HG03378 (cell line): ENCODE data around the gene DOC2A.

Experiments used
- ATAC-seq: cut with Tn5 transposase; IDR thresholded peaks from one replicate; pipeline ENCODE4 v1.9.1; 2021; ENCODE audit warnings: mild to moderate bottlenecking, moderate library complexity; ENCODE audit not compliant: unreplicated experiment

Gene DOC2A

GRCh38 chr16:30005341-30006094, 5.3 kb downstream of the DOC2A start:
- no peak for ATAC-seq

GRCh38 chr16:30004811-30005242, 6.0 kb downstream of the DOC2A start:
- ATAC-seq: no peak

GRCh38 chr16:30004424-30004776, 6.4 kb downstream of the DOC2A start:
- no peak for ATAC-seq

DNA sequence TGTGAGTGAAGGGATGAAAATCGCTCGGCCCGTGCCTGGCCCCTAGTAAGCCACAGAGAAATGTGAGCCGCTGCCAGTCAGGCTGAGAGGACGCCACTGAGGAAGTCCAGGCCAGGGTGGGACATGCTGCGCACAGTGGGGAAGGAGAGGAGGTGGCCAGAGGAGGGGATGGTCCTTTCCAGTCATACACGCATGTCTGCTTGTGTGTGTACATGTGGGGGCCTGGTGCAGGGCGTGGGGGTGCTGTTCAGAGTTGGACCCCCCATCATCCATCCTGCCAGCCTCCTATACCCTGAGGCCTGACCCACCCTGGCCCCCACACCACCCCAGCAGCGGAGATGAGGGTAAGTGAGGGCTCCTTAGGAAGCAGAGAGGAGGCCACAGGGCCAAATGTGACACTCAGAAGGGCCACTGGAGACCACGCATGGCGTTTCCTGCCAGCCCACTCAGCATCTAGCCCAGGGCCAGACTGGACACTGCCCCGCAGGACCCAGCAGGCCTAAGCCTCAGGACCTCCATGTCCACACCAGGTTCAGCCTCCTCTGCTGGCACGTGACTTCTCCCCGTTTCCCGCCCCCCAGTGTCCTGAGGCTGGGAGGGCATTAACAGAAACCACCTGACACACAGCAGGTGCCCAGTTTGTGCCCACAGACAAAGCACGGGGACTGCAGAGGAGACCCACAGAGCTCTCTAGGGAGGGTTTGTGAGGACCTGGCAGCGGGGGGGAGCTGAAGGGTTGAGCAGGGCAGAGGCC, 7.0 kb downstream of the DOC2A start:
- ATAC-seq: no peak

- ATAC-seq: no peak
Measured at GRCh38 chr16:30002614-30003346, 8.0 kb downstream of the DOC2A start.

DNA sequence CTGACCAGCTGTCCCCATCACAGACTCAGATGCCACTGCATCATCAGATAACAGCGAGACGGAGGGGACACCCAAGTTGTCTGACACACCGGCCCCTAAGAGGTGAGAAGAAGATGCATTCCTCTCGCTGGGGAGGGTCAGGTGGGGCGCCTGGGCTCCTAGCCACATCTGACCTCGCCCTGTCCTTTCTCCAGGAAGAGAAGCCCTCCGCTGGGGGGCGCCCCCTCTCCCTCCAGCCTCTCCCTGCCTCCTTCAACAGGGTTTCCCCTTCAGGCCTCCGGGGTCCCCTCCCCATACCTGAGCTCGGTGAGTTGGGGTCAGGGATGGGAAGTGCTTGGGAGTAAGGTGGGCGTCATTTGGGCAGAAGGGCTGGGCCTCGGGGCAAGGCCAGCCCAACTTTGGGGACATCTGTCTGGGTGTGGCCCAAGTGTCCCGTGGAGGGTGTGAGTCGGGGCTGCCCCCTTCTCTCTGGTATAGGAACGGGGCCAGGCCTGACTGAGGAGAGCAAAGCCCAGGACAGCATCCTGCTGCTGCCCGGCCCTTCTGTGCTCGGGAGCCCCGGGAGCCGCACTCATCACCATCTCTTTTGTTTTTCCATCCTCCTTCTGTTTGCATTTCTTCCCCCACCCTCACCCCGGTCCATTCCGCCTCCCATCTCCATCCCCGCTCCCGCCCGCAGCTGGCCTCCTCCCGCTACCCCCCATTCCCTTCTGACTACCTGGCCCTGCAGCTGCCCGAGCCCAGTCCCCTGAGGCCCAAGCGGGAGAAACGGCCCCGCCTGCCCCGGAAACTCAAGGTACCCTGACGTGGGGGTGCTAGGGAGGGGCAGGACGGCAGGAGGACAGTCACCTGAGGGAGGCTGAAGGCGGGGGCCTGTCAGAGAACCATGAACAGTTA, 9.8 kb downstream of the DOC2A start:
- no peak for ATAC-seq

DNA sequence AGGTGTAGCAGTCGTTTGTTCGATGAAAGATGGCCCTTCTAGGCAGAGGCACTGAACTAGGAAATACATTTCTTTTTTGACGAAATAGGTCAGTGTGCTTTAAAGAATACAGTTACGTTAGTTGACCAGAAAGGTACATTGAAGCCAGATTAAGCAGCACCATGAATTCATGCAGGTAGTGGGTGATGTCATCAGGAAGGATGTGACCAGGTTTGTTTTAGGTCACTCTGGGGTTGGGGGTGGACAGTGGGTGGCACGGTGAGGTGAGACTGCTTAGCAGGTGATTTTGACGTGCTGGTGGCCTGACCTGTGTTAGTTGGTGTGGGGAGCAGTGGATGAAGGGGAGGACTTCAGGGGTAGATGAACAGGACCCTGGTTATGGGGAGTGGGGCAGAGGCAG, 11.2 kb downstream of the DOC2A start:
- ATAC-seq: no peak

DNA sequence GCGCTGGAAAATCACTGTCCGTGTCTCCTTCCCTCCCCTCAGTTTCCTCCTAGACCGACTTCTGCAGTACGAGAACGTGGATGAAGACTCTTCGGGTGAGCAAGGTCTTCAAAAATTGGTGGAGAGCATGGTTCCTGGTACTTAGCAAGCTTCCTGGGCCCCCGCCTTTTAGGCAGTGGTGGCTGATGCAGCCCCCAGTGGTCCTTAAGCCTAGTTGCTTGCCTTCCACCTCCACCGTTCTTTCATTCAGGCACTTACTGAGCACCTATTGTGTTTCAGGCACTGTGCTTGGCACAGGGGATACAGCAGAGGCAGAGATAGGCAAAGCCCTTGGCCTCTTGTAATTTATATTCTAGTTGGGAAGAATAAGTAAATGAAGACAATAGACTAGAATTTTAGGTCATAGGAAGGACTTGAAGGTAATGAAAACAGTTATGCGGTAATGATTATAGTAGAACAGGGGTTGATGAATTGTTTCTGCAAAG, 14.0 kb downstream of the DOC2A start:
- ATAC-seq: no peak

DNA sequence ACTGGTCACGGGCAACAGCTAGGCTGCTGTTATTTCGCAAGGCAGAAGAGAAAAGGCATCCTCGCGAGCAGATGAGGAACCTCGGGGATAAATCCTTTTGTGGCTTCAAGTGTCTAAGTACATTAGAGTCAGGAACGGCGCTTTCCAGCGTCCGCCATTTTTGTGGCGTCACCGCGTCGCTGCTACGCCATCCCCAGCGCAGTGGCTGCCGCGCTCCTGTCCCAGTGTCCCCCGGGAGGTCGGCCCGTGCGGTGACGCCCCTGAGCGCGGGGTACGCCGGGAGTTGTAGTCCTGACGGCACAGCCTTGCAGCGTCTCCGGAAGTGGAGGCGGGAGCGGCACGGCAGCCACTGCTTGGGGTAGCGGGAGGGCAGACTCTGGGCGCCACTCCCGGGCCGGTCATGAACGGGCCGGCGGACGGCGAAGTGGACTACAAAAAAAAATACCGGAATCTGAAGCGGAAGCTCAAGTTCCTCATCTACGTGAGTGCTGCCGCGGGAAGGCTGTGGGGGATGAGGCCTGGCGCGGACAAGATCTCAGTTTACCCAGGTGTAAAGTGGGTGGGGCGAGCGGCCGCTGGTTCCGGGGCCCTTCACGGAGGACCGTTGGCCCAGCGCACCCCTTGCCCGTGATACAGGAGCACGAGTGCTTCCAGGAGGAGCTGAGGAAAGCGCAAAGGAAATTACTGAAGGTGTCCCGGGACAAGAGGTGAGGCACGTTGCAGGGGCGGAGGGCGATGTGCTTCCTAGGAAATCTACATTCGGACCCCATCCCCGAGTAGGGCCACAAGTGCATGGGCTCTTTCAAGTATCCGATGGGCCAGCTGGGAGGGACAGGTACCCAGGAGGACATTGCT, 14.7 kb downstream of the DOC2A start, which contains the start of gene INO80E:
INO80E (plus strand) TSS at position 331 of the 855 bp plus-strand sequence; CDS start at position 401, 70 bp downstream.
- ATAC-seq: peak; percentile 73

- ATAC-seq: peak; percentile 47
Measured at GRCh38 chr16:29995324-29995910, 15.4 kb downstream of the DOC2A start, which contains the start of gene HIRIP3. HIRIP3 (minus strand) TSS chr16:29995617; CDS start chr16:29995605, 12 bp downstream.

DNA sequence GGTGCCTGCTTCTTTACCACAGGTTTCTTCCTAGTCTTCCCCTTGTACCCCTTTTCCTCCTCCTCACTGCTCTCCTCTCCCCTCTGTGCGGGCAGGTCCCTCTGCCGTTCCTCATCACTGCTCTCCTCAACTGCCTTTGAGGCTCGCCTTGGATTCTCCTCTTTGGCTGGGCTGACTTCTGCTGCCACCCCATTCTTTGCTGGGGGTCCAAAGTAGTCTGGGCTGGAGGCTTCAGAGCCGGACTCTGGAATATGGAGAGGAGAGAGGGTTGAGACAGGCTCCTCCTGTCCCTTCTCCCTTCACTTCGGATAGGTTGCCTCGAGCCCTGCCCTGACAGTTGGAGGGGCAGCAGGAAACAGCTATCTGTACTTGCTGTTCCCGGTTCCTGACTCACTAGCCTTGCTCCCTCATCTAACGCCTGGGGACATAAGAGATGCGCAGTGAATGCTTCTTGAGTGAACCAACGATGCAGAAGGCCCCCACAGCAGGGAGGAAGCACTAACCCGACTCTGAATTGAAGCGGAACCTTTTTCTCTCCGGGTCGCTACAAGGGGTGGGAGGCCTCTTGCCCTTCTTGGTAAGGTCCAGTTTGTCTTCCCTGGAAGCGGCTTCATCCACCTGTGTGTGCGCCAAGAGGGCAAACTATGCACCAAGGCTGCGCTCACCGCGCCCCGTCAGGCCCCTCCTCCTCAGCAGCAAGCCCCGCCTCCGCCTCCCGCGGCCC, 16.1 kb downstream of the DOC2A start:
- ATAC-seq: peak; percentile 21

DNA sequence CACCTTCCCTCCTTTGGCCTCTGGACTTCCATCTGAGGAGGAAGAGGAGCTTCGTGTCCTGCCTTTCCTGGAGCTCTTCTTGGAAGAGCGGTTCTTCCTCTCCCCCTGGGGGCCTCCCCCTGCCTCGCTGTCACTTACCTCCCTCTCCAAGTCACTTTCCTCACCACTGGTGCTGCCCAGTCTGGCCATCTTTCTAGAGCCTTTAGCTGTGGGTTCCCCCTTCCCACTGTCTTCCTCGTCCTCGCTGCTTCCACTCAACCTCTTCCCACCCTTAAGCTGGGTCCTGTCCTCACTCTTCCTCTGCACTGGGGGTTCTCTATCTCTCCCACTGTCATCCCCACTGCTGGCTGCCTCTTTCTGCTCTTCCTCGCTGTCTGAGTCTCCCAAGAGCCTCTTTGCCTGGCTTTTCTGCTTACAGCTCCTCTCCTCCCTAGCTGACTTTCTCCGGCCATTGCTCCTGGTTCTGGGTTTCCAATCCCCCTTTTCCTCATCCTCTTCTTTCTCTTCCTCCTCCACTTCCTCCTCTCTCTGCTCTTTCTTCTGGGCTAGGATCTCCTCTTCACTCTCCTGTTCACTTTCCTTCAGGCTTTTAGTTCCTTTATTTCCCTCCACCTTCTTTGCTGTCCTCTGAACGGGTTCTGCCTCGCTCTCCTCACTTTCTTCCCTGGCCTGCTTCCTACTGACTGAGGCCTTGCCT, 16.8 kb downstream of the DOC2A start:
- no peak for ATAC-seq

DNA sequence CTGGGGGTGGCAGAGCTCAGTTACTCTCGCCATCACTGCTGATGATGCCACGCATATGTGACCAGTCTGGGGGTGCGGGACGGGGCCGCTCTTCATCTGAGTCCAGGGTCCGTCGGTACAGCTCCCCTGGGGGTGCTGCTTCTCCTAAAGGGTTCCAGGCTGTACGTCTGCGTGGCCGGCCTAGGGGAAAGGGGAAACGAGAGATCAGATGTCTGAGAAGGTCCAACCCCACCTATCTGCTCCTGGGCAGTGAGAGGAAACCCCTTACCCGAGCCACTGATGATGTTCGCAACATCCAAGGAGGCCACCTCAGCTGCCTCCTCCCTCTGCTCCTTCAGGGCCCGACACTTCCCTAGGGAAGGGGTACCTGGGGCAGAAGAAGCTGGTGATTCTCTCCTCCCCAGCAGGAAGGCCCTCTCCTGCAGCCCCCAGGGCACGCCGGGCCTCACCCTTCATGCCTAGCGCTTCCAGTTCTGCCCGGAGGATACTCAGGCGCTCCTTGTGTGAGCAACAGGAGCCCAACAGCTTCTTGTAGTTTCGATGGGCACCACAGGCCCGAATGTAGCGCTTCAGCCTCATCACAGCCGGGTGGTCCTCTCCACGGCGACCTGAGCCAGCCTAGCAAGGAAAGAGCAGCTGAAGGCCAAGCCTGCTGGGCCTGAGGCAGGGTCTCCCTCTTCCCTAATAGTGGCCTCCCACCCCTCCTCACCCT, 17.5 kb downstream of the DOC2A start:
- no peak for ATAC-seq

- no peak for ATAC-seq
Measured at GRCh38 chr16:29992344-29992967, 18.4 kb downstream of the DOC2A start.

GRCh38 chr16:29991571-29991904, 19.3 kb downstream of the DOC2A start:
- ATAC-seq: no peak

- ATAC-seq: no peak
Measured at GRCh38 chr16:29990883-29991570, 19.8 kb downstream of the DOC2A start.
